HCT116 (cell line): ENCODE measurements around the gene GJB2. TPM values are rescaled to one million over a fixed set of nuclear protein-coding genes. Genes with fewer than 3 reads are reported as not detected.

Source experiments
- ATAC-seq: fragments of 200-7000 bp; cut with Tn5 transposase; 2 replicates; pipeline ENCODE4 v1.9.1; 2020; ENCODE audit warnings: mild to moderate bottlenecking, moderate library complexity
- BruUV-seq: library from RNA; stranded (reverse); fragments of 400-500 nt; replicated peaks from 2 replicates; lab custom pipeline; 2021; lab: Mats Ljungman, UMichigan
- CTCF ChIA-PET: fragments of 300-600 bp; sonication (Branson Sonifier 250); formaldehyde crosslinking; loops from one replicate; lab custom pipeline; 2021; ENCODE audit warnings: antibody characterized with exemption; lab: Charles Lee
- POLR2A ChIA-PET: fragments of 300-600, 350-600 bp; sonication (Branson Sonifier 250); formaldehyde crosslinking; loops from one replicate; lab custom pipeline; 2021; ENCODE audit warnings: antibody characterized with exemption; lab: Charles Lee
- RAD21 ChIA-PET, 2 experiments: fragments of 300-600 bp; sonication (Branson Sonifier 250); formaldehyde crosslinking; loops; one replicate each; lab custom pipeline; 2023; ENCODE audit warnings: low total read pairs in 2 of 2; ENCODE audit not compliant: uncharacterized antibody in 2 of 2, unreplicated experiment in 2 of 2, low non-redundant PET in 1 of 2; lab: Charles Lee
- DNase-seq: peaks from one replicate; pipeline ENCODE4 v3.0.0-alpha.2; 2010; ENCODE audit warnings: low read depth, low spot score
- H2AFZ ChIP-seq: fragments of 200-600 bp; shearing (Covaris generic), sonication (generic); 2 replicates; pipeline ENCODE4 v1.6.1; 2017; ENCODE audit warnings: low read depth, mixed run types, mixed read lengths, antibody characterized with exemption, low read length; ENCODE audit not compliant: poor library complexity, severe bottlenecking
- H3K27ac ChIP-seq: 2 replicates; pipeline ENCODE4 v1.5.1; 2012; ENCODE audit warnings: low read depth, low read length
- H3K27me3 ChIP-seq: fragments of 200-600 bp; sonication (generic); 2 replicates; pipeline ENCODE4 v1.6.1; 2016; ENCODE audit warnings: mixed run types, low read length, mixed read lengths; ENCODE audit not compliant: insufficient read depth
- H3K36me3 ChIP-seq, 2 experiments: fragments of 200-500 bp in 1 of 2; fragments of 200-600 bp in 1 of 2; sonication (Bioruptor generic) in 1 of 2; sonication (generic) in 1 of 2; 2 replicates each; pipeline versions ENCODE4 v1.5.1 to v1.6.1; 2014 to 2016; ENCODE audit warnings: low read length in 2 of 2, inconsistent platforms in 1 of 2, mixed read lengths in 1 of 2, mixed run types in 1 of 2; ENCODE audit not compliant: insufficient read depth in 2 of 2, control insufficient read depth in 1 of 2
- H3K4me1 ChIP-seq, 2 experiments: fragments of 200-600 bp in 1 of 2; sonication (generic) in 1 of 2; 2 replicates each; pipeline versions ENCODE4 v1.5.1 to v1.6.1; 2012 to 2017; ENCODE audit warnings: low read length in 2 of 2, inconsistent platforms in 1 of 2, mild to moderate bottlenecking in 1 of 2, mixed read lengths in 1 of 2, mixed run types in 1 of 2, moderate library complexity in 1 of 2; ENCODE audit not compliant: insufficient read depth in 2 of 2, control insufficient read depth in 1 of 2
- H3K4me2 ChIP-seq: fragments of 200-600 bp; sonication (generic); 2 replicates; pipeline ENCODE4 v1.6.1; 2017; ENCODE audit warnings: mixed run types, low read length, mixed read lengths
- H3K4me3 ChIP-seq, 2 experiments: fragments of 200-600 bp in 1 of 2; sonication (generic) in 1 of 2; replicated peaks in 1 of 2; 2 replicates each; pipeline ENCODE4 v1.5.1; 2011 to 2016; ENCODE audit warnings: low read length in 2 of 2, control low read depth in 1 of 2, low read depth in 1 of 2, mild to moderate bottlenecking in 1 of 2, mixed read lengths in 1 of 2, mixed run types in 1 of 2
- H3K79me2 ChIP-seq: fragments of 200-600 bp; sonication (generic); 2 replicates; pipeline ENCODE4 v1.6.1; 2017; ENCODE audit warnings: mild to moderate bottlenecking, mixed run types, low read length, moderate library complexity, mixed read lengths; ENCODE audit not compliant: insufficient read depth
- H3K9ac ChIP-seq: fragments of 200-600 bp; sonication (generic); 2 replicates; pipeline ENCODE4 v1.6.1; 2016; ENCODE audit warnings: low read length, mixed read lengths
- H3K9me2 ChIP-seq: fragments of 200-600 bp; sonication (generic), shearing (Covaris generic); 2 replicates; pipeline ENCODE4 v1.6.1; 2017; ENCODE audit warnings: mixed run types, mild to moderate bottlenecking, moderate library complexity; ENCODE audit not compliant: insufficient read depth
- H3K9me3 ChIP-seq, 2 experiments: fragments of 200-500 bp in 1 of 2; fragments of 200-600 bp in 1 of 2; sonication (Bioruptor generic) in 1 of 2; sonication (generic) in 1 of 2; 2 replicates each; pipeline ENCODE4 v1.6.1; 2014 to 2017; ENCODE audit warnings: low read length in 2 of 2, mixed read lengths in 2 of 2, inconsistent platforms in 1 of 2, low read depth in 1 of 2, mild to moderate bottlenecking in 1 of 2, mixed run types in 1 of 2, moderate library complexity in 1 of 2; ENCODE audit not compliant: control insufficient read depth in 1 of 2, insufficient read depth in 1 of 2
- H4K20me1 ChIP-seq: fragments of 200-600 bp; sonication (generic), shearing (Covaris generic); 2 replicates; pipeline ENCODE4 v1.6.1; 2017; ENCODE audit warnings: mixed run types, mild to moderate bottlenecking, moderate library complexity; ENCODE audit not compliant: insufficient read depth
- CBX3 ChIP-seq: IDR thresholded peaks from 2 replicates; pipeline ENCODE4 v1.6.1; 2012; ENCODE audit warnings: low read depth
- CEBPB ChIP-seq: IDR thresholded peaks from 2 replicates; pipeline ENCODE4 v1.6.1; 2012; ENCODE audit warnings: low read depth
- EGR1 ChIP-seq: IDR thresholded peaks from 2 replicates; pipeline ENCODE4 v1.6.1; 2012; ENCODE audit warnings: low read depth
- ELF1 ChIP-seq: IDR thresholded peaks from 2 replicates; pipeline ENCODE4 v1.6.1; 2012; ENCODE audit warnings: low read depth, borderline replicate concordance
- POLR2A ChIP-seq: IDR thresholded peaks from 2 replicates; pipeline ENCODE4 v1.7.0; 2011; ENCODE audit warnings: borderline replicate concordance; ENCODE audit not compliant: insufficient read depth, insufficient read length; ENCODE audit errors: extremely low read depth
- SRF ChIP-seq: IDR thresholded peaks from 2 replicates; pipeline ENCODE4 v1.6.1; 2012; ENCODE audit warnings: low read depth
- ZNF274 ChIP-seq: fragments of 200-500 bp; sonication (Bioruptor generic); IDR thresholded peaks from 2 replicates; pipeline ENCODE4 v1.6.1; 2014; ENCODE audit warnings: mild to moderate bottlenecking, low read depth, low read length, inconsistent platforms
- intact Hi-C: fragments of 100-400 bp; cut with micrococcal nuclease; formaldehyde crosslinking; loops from 2 replicates; pipeline ENCODE4 v1.10.0; 2022
- total RNA-seq: library from RNA; stranded (reverse); gene quantifications from one replicate; pipeline ENCODE4 v1.2.1, GENCODE V29; 2021; ENCODE audit not compliant: unreplicated experiment

Gene GJB2
- total RNA-seq, 1 experiment from 2014 or later = 44.7 TPM

DNA sequence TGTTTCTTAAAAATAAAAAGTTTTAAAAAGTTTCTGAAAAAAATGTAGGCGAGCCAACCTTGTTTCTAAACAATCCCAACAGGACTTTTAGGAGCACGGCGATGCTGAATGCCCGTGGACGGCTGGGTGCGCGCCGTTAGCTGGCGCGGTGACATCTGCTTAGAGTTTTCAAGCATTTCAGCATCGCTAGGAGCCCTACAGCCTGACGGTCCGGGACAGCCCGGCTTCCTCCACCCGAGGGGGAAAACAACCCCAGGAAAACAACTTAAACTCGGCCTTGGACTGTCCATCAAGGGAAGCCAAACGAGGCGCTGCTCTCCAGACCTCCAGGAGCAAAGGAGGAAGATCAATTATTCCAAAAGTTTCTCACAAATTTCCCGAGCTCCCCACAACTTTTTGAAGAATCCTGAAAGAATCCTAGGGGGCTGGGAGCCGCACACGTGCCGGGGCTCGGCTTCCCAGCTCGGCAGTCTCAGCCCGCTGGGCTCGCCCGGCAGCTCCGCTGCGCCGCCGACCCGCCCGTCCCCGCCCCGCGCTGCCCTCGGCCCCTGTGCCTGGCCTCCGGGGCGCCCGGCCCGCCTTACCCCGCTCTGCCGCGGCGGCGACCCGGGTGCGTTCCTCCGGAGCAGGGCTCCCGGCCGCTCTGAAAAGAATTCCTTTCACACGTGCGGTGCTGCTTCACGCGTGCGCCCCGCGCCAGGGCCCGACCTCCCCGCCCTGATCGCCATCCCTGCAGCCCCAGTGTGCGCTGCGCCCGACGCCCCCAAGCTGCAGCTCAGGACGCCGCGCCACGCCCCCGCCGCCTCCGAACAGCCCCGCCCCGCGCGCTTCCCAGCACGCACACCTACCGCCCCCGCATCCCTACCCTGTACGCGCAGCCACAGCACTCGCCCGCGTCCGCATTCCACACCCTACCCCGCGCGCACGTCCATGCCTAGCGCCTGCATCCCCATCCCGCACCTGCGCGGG lies 32.1 kb downstream of the GJB2 start, which contains the start of gene GJA3 (continued):
- TF ChIP-seq POLR2A (no peak), SRF (no peak), CBX3 (no peak; the same call in 1 of the 2 replicates), EGR1 (peak; percentile 95), ZNF274 (no peak)
- TF ChIP-seq, all 23 proteins: peak for 4

- ChIA-PET POLR2A (no interaction called here), CTCF (interaction anchor here (0.7 to 3.6 kb wide), 3 partner anchors 32 to 175 kb away, joined by 4 to 16 read pairs (median 7); no protein-coding TSS in a partner anchor), RAD21 (interaction anchor here (0.6 to 1.3 kb wide), 2 partner anchors 32 to 173 kb away, joined by 3 to 5 read pairs; no protein-coding TSS in a partner anchor)
- Histone ChIP-seq H3K27ac (no peak overlapping the region; the same call in 1 of the 2 replicates), H3K9me2 (no peaks in the 10 kb centered on the region), H2AFZ (no peak overlapping the region), H3K4me1 (peaks cover 7 to 26% of the 10 kb centered on the region in 2 experiments), H3K36me3 (no peaks in the 10 kb centered on the region), H4K20me1 (no peaks in the 10 kb centered on the region), H3K27me3 (no peaks in the 10 kb centered on the region), H3K4me3 (peak overlapping the region; percentile 53 to 65), H3K9me3 (no peaks in the 10 kb centered on the region), H3K79me2 (no peaks in the 10 kb centered on the region; the same call in 1 of the 2 replicates), H3K9ac (peak overlapping the region; percentile 59; the same call in 1 of the 2 replicates), H3K4me2 (peak overlapping the region; percentile 80)
- DNase-seq (no peak), ATAC-seq (no peak)
- TSS peak; percentile 54 for BruUV-seq
- TF ChIP-seq ELF1 = no peak
- no peak for TF ChIP-seq CBX3
- TF ChIP-seq CEBPB = no peak
- intact Hi-C loops = loop anchor here (2.0 to 5.0 kb wide), 3 partner anchors 33 to 122 kb away; no protein-coding TSS in a partner anchor
Observed at GRCh38 chr13:20159646-20160305, 33.0 kb downstream of the GJB2 start.
